RPMI7951 (cell line): Measurements from ENCODE around the gene LRP6. TPM values are rescaled to one million over a fixed set of nuclear protein-coding genes. Genes with fewer than 3 reads are reported as not detected.

Source experiments
- DNase-seq: peaks from one replicate; pipeline ENCODE4 v3.0.0-alpha.2; 2012; ENCODE audit warnings: low read depth
- total RNA-seq: library from RNA; depleted of rRNA; stranded (reverse); fragments of >200 nt; shearing (Covaris generic); gene quantifications from 2 replicates; pipeline ENCODE4 v1.2.3, GENCODE V29; 2014

The LRP6 gene
- total RNA-seq, 1 experiment from 2014 or later: 16.3 TPM

DNA sequence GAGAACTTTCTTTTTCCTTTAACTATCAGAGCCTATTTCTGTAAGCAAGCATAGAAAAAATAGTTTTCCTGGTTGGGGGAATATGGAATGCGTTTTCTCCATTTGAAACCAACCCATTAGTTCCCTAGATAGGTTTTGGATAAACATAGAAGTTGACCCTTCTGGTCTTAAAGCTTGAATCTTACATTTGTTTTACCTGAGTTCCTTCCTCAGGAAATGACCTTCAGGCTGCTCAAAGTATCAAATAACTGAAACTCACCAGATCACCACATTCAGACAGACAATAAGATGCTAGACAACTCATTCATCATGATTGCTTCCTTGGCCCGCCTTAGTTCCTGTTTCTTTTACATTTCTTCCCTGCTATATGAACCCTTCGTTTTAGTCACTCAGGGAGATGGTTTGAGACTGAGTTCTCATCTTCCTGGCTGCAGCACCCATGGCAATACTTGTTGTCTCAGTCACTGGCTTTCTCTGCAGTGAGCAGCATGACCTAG, 52.2 kb downstream of the LRP6 start:
- DNase-seq: no peak

DNA sequence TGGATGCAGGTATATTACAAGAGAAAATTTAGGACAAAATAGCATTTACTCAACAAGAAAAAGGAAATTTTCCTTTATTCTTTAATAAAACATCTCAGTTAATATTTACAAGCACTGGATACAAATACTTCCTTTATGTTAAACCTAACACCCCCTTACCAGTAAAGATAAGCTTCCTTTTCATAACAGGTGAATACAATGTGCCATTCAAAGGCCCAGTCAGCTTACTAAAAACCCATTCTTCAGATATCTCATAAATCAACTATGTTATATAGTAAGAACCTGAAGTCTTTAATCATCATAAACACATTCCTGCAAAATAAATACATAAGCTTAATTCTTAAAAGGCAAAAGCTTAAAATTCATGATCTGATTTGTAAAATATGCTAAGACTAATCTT, 52.6 kb downstream of the LRP6 start:
- no peak for DNase-seq

DNA sequence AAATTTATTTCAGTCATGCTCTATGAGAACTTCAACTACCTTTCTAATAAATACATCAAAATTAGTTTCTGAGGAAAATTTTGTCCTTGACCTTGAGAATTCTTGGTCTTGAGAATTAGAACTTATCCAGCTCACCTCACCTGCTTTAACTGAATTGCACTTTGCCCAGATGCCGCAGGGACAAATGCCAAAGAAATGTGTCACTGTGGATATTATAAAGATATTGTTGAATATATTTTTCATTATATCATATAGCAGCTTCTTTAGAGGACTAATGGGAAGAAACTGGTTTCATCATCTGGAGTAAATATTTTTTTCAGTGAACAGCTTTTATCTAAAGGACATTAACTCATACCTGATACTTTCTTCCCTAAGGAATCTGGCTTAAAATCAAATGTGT, 54.1 kb downstream of the LRP6 start:
- DNase-seq: no peak

DNA sequence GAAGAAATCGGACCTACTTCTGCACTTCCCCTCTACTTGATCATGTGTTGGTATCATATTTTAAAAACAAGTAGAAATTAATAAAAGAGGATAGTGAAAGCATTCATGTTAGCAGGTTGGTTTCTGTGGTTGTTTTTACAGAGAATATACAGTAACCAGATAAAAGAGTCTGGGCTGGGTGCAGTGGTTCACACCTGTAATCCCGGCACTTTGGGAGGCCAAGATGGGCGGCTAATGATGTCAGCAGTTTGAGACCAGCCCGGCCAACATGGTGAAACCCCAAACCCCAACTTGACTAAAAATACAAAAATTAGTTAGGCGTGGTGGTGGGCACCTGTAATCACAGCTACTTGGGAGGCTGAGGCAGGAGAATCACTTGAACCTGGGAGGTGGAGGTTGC, 55.9 kb downstream of the LRP6 start:
- DNase-seq: no peak

DNA sequence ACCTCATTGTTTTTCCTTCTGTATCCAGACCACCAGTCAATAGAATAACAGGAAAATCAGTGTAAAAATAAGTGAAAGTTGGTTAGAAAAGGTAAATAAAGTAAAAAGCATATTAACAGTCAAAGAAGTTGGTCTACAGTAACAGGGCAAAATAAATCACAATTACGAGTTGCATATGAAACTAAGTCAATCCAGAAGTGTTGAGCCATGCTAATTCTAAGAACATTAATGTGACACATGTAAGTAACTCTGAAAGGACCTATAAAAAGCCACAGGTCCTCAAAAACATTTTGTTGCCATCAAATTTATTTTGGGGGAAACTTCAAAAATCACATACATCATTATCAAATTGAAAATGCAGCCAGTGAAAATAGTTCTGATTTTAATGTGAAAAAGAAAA, 56.4 kb downstream of the LRP6 start:
- DNase-seq: no peak

DNA sequence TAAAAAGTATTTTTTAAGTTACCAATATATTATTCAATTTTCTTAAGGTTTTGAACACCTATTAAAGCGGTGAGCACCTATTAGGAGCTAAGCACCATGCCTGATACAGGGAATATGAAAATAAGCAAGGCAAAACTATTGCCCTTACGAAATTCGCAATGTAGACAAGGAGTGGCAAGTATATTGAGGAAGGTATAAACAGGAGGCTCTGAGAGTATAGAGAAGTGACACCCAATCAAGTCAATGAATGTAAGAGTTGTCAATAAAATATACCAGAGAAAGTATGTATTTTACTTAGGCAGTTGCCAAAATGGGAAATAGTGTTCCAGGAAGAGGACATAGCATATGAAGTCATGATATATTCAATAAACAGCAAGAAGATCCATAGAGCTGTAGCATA, 57.2 kb downstream of the LRP6 start:
- DNase-seq: no peak

DNA sequence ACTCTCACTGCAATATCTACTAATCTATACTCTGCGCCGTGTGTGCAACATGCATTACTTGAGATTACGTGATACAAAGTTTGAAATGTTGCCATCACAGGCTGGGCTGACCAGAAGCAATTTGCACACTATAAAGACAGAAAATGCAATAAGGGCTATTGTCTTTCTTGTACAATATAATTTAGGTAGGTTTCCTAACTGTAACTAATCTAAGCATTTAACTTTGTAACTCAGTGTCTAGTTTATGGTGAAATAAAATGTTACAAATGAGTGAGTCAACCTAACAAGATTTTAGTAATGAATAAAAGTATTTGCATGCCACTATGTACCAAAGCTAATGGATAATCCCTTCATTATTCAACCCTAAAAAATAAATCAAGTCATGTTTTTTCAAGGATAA, 57.8 kb downstream of the LRP6 start:
- no peak for DNase-seq

DNA sequence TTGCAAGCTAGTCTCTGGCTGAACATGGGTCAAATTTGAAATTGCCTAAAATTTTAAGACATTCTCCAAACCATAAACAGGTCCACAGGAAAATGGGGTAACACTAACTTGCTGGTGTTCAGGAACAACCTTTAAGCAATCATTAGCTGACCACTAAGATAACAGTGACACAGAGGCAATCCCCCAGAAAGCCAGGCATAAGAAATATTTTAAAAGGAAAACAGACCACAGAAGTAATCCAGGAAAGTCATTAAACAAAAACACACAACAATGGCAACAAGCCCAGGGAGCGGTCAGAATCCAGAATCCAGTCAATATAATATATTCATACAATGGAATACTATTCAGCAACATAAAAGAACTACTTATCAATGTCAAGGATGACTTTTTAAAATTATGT, 59.1 kb downstream of the LRP6 start:
- DNase-seq: no peak

- peak; percentile 55 for DNase-seq
These were observed 60.0 kb downstream of the LRP6 start for GRCh38 chr12:12206776-12207388.

- no peak for DNase-seq
These were observed 64.1 kb downstream of the LRP6 start for GRCh38 chr12:12202747-12203146.

- DNase-seq: no peak
These were observed 64.7 kb downstream of the LRP6 start for GRCh38 chr12:12202105-12202504.

DNA sequence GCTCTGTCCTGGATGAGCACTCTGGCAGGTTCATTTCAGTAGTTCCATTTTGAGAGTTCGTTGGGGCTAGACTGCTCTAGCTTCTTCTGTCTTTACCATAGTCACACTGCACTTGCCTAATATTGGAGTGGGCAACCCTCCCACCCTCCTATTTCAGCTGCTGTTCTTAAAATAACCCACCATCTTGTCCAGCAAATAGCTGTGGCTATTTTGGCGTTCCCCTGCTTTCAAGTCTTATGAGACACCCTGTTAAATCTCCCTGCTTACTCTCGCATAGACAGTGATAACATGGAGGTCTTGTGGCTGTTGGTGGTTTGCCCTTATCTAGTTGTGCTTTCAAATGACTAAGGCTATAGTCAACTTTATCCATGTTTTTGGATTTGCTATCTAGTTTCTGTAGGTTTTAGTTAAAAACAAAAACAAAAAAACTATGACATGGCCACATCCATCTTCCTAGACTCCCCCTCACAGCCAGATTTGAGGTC, 65.5 kb downstream of the LRP6 start:
- DNase-seq: no peak

GRCh38 chr12:12200363-12200762, 66.5 kb downstream of the LRP6 start:
- DNase-seq: no peak

GRCh38 chr12:12198124-12198523, 68.7 kb downstream of the LRP6 start:
- no peak for DNase-seq

DNA sequence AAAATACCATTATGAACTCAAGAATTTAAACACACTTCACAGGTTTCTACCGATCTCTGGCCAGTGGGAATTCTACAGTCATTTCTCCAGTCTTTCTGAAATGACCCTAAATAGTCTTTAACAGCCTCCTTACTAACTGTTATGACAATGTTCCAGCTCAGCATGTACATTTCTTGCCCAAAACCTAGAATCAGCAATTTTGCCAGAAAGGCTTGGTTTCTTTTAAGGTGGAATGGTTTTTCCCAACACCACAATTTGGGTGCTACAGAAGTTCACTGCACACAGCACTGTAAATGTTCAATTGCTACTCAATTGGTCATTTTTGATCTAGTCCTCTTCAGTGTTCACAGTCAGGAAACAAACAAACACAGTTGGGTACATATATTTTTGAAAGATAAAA, 69.7 kb downstream of the LRP6 start:
- no peak for DNase-seq

DNA sequence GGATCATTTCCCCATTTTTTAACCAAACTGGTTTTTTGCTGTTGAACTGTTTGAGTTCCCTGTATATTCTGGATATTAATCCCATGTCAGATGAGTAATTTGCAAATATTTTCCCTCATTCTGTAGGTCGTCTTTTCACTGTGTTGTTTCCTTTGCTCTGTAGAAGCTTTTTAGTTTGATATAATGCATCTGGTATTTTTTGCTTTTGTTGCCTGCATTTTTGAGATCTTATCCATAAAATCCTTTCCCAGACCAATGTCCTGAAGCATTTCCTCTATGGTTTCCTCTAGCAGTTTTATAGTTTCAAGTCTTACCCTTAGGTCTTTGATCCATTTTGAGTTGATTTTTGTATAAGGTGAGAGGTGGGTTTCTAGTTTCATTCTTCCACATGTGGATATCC, 71.3 kb downstream of the LRP6 start:
- DNase-seq: no peak

- DNase-seq: no peak
These were observed 71.8 kb downstream of the LRP6 start for GRCh38 chr12:12195081-12195480.

- DNase-seq: peak; percentile 19
These were observed 72.6 kb downstream of the LRP6 start for GRCh38 chr12:12194206-12194605.

- no peak for DNase-seq
These were observed 75.8 kb downstream of the LRP6 start for GRCh38 chr12:12191008-12191407.

GRCh38 chr12:12190087-12190809, 76.6 kb downstream of the LRP6 start:
- DNase-seq: no peak

GRCh38 chr12:12185414-12185813, 81.4 kb downstream of the LRP6 start:
- no peak for DNase-seq

GRCh38 chr12:12182703-12183365, 84.0 kb downstream of the LRP6 start:
- DNase-seq: peak; percentile 13

GRCh38 chr12:12181511-12181910, 85.3 kb downstream of the LRP6 start:
- no peak for DNase-seq
